Body of pancreas (tissue), 4 donors: ENCODE measurements around the gene LDLRAD4. TPM values are rescaled to one million over a fixed set of nuclear protein-coding genes. Genes with fewer than 3 reads are reported as not detected.
"Not testable (repeated sequence)": the region's sequence is repeated elsewhere in the genome, so short reads cannot be mapped to it uniquely, and the experiment has no call there.

Source experiments
- ATAC-seq: fragments of 150-250 bp; one replicate; pipeline ENCODE4 v1.9.1; 2016
- DNase-seq, 4 donors: peaks; one replicate each; pipeline ENCODE4 v3.0.0-alpha.2; 2019
- H3K27ac ChIP-seq, 4 donors: fragments of 200-600 bp; sonication (generic); 1 replicate in 3 of 4; 2 replicates in 1 of 4; pipeline versions ENCODE4 v1.5.1 to v1.6.1; 2016 to 2019; ENCODE audit warnings: mild to moderate bottlenecking in 1 of 4, mixed read lengths in 1 of 4, moderate library complexity in 1 of 4
- H3K27me3 ChIP-seq, 2 donors: fragments of 200-600 bp; sonication (generic); one replicate each; pipeline ENCODE4 v1.6.0; 2016; ENCODE audit warnings: mild to moderate bottlenecking in 1 of 2
- H3K36me3 ChIP-seq, 2 donors: fragments of 200-600 bp; sonication (generic); replicated peaks in 1 of 2; 2 replicates each; pipeline ENCODE4 v1.5.1; 2016; ENCODE audit warnings: low read depth in 2 of 2; ENCODE audit not compliant: insufficient read depth in 1 of 2
- H3K4me1 ChIP-seq: fragments of 200-600 bp; sonication (generic); one replicate; pipeline ENCODE4 v1.6.0; 2016
- H3K4me3 ChIP-seq, 2 donors: fragments of 200-600 bp; sonication (generic); 1 replicate in 1 of 2; 2 replicates in 1 of 2; pipeline ENCODE4 v1.5.1; 2016 to 2019
- H3K9me3 ChIP-seq, 3 donors: fragments of 200-600 bp; sonication (generic); 1 replicate in 2 of 3; 2 replicates in 1 of 3; pipeline ENCODE4 v1.5.1; 2016
- POLR2A ChIP-seq, 3 donors: fragments of 450-650 bp; IDR thresholded peaks; one replicate each; pipeline ENCODE4 v1.6.1; 2016; ENCODE audit warnings: antibody characterized with exemption in 3 of 3, mild to moderate bottlenecking in 2 of 3
- WGBS, 2 donors: methylation state at CpG; one replicate each; pipeline ENCODE4 v1.1.5; 2017; 5-methylcytosine and 5-hydroxymethylcytosine counted together
- intact Hi-C: fragments of 100-400 bp; cut with DNase I; formaldehyde crosslinking; loops from one replicate; pipeline ENCODE4 v1.15.1; 2023
- total RNA-seq, 2 donors: library from RNA; depleted of rRNA; stranded (reverse); fragments of >200 nt; gene quantifications; one replicate each; pipeline ENCODE4 v1.1.0, GENCODE V29; 2016
- TF ChIP-seq, protein P1 (sequence below), 7 experiments: fragments of 450-650 bp in 4 of 7; fragments of 200-600 bp in 3 of 7; sonication (generic) in 3 of 7; IDR thresholded peaks; one replicate each; pipeline ENCODE4 v1.5.1; 2016 to 2019; ENCODE audit warnings: antibody characterized with exemption in 7 of 7

LDLRAD4 gene
- total RNA-seq, 2 donors from 2014 or later, result 8.6 to 35.9 TPM

DNA sequence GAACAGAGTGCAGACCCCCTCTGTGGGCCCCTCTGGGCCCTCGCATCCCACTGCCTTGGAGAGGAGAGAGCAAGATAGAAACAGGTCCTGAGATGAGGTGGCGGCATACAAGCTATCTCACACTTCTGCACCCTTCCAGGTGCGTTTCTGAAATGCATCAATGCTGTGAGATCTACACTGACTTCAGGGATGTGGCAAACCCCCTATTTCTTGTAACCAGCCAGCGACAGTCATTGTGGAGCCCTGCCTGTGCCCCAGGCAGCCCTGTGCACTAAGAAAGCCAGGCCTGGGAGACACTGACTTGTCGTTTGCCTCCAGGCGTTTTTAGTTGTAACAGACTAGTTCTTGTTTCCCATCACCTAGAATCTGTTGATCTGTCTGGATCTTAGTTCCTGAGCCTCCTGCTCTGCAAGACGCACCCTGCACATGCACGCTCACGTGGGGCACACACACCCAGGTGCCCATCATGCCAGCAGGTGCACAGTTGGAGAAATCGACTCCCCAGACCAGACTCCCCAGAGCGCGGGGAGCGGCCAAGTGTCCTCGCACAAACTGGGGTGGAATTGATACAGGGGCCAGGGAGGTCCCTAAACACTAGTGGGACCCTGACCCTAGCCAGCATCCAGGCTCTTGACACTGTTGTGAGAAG lies 269.8 kb downstream of the LDLRAD4 start:
- WGBS, 2 donors, result 81 to 91% methylated on average over 11 to 14 of the region's 14 CpGs
- DNase-seq (no peak), ATAC-seq (no peak)
- Histone ChIP-seq H3K27ac (no peak overlapping the region), H3K4me3 (no peak overlapping the region), H3K27me3 (no peaks in the 10 kb centered on the region), H3K9me3 (no peaks in the 10 kb centered on the region), H3K4me1 (no peaks in the 10 kb centered on the region), H3K36me3 (no peaks in the 10 kb centered on the region)
- TF ChIP-seq, protein P1, sequence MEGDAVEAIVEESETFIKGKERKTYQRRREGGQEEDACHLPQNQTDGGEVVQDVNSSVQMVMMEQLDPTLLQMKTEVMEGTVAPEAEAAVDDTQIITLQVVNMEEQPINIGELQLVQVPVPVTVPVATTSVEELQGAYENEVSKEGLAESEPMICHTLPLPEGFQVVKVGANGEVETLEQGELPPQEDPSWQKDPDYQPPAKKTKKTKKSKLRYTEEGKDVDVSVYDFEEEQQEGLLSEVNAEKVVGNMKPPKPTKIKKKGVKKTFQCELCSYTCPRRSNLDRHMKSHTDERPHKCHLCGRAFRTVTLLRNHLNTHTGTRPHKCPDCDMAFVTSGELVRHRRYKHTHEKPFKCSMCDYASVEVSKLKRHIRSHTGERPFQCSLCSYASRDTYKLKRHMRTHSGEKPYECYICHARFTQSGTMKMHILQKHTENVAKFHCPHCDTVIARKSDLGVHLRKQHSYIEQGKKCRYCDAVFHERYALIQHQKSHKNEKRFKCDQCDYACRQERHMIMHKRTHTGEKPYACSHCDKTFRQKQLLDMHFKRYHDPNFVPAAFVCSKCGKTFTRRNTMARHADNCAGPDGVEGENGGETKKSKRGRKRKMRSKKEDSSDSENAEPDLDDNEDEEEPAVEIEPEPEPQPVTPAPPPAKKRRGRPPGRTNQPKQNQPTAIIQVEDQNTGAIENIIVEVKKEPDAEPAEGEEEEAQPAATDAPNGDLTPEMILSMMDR (IDR thresholded peaks at IDR 0.05), result no peak
- no peak for TF ChIP-seq POLR2A (IDR thresholded peaks at IDR 0.05)
- intact Hi-C loops, result loop anchor here (10.0 kb wide), 2 partner anchors 56 to 64 kb away; no protein-coding TSS in a partner anchor

- H3K9me3 ChIP-seq, DNase-seq, H3K4me3 ChIP-seq, H3K4me1 ChIP-seq, H3K27ac ChIP-seq, H3K36me3 ChIP-seq, ATAC-seq, H3K27me3 ChIP-seq: not testable (repeated sequence)
- intact Hi-C loops, result loop anchor here (10.0 kb wide), 2 partner anchors 55 to 65 kb away; no protein-coding TSS in a partner anchor
- 79 to 80% methylated on average over 5 to 6 of the region's 6 CpGs for WGBS, 2 donors
These were observed 270.7 kb downstream of the LDLRAD4 start for GRCh38 chr18:13489303-13489702.

DNA sequence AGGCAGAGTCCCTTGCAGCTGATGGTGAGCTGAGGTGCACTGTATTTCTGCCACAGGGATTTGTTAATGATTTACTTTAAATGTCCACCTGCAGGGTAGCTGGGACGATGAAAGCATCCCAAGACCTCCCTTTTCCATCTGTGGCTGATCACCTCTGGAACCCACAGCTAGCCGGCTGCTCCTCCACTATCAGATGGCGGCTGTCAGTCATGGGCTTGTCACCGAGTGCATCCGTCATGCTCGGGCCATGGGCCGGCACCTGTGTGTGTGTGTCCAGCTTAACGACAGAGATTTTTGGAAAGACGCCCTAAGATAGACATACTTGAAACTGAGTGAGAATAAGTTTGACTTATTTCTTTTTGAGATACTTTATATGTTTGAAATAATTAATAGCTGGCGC lies 272.6 kb downstream of the LDLRAD4 start:
- intact Hi-C loops, result no loop called here
- WGBS, 2 donors, result 71 to 77% methylated on average over 9 to 10 of the region's 10 CpGs
- ATAC-seq, result no peak

GRCh38 chr18:13492314-13492713 lies 273.8 kb downstream of the LDLRAD4 start:
- Histone ChIP-seq H3K36me3 (no peaks in the 10 kb centered on the region), H3K27me3 (no peaks in the 10 kb centered on the region), H3K4me3 (no peak overlapping the region), H3K4me1 (no peaks in the 10 kb centered on the region), H3K9me3 (no peaks in the 10 kb centered on the region), H3K27ac (no peak overlapping the region)
- ATAC-seq (no peak), DNase-seq (no peak)
- WGBS, 2 donors, result 91 to 94% methylated on average over 6 to 9 of the region's 9 CpGs
- intact Hi-C loops, result no loop called here
- TF ChIP-seq POLR2A (IDR thresholded peaks at IDR 0.05), result no peak
- TF ChIP-seq, protein P1 (IDR thresholded peaks at IDR 0.05), result no peak

More for the DNA sequence above, 272.6 kb downstream of the LDLRAD4 start:
- H3K9me3 ChIP-seq, result no peaks in the 10 kb centered on the region
- no peak for TF ChIP-seq POLR2A (IDR thresholded peaks at IDR 0.05)
- TF ChIP-seq, protein P1 (IDR thresholded peaks at IDR 0.05), result no peak
- H3K4me3 ChIP-seq, result no peak overlapping the region
- DNase-seq, result no peak
- no peak overlapping the region for H3K27ac ChIP-seq
- H3K27me3 ChIP-seq, result no peaks in the 10 kb centered on the region
- no peaks in the 10 kb centered on the region for H3K36me3 ChIP-seq
- no peaks in the 10 kb centered on the region for H3K4me1 ChIP-seq

GRCh38 chr18:13493079-13493478 lies 274.5 kb downstream of the LDLRAD4 start:
- no peaks in the 10 kb centered on the region for H3K27me3 ChIP-seq
- H3K4me3 ChIP-seq, result no peak overlapping the region
- 33 to 50% methylated on average over 1 of the region's 1 CpG for WGBS, 2 donors
- TF ChIP-seq, protein P1 (IDR thresholded peaks at IDR 0.05), result no peak
- TF ChIP-seq POLR2A (IDR thresholded peaks at IDR 0.05), result no peak
- no peak overlapping the region for H3K27ac ChIP-seq
- intact Hi-C loops, result no loop called here
- H3K36me3 ChIP-seq, result no peaks in the 10 kb centered on the region
- H3K4me1 ChIP-seq, result no peaks in the 10 kb centered on the region
- H3K9me3 ChIP-seq, result no peaks in the 10 kb centered on the region
- ATAC-seq (no peak), DNase-seq (no peak)
